Mammary epithelial cell (primary cell): Measurements from ENCODE around the gene HSPA12B.

Experiments
- CTCF ChIP-seq, 2 donors: IDR thresholded peaks in 1 of 2; conservative IDR thresholded peaks in 1 of 2; 2 replicates each; pipeline ENCODE4 v1.5.1; 2011 to 2012; ENCODE audit warnings: inconsistent platforms in 2 of 2, low read length in 2 of 2, mild to moderate bottlenecking in 2 of 2, control low read depth in 1 of 2, low read depth in 1 of 2; ENCODE audit not compliant: insufficient read depth in 1 of 2; ENCODE audit errors: extremely low read depth in 1 of 2
- EZH2 ChIP-seq: IDR thresholded peaks from 2 replicates; pipeline ENCODE4 v1.6.1; 2012; ENCODE audit warnings: low read length, inconsistent platforms, borderline replicate concordance

- no peak for TF ChIP-seq CTCF (conservative IDR thresholded peaks at IDR 0.05 in 1 of 2, IDR thresholded peaks at IDR 0.05 in 1 of 2; ENCODE audit: extremely low read depth in 1 of 2, insufficient read depth in 1 of 2, low read depth in 1 of 2, low read length in 2 of 2)
- no peak for TF ChIP-seq EZH2
Observed at GRCh38 chr20:3686867-3687321, 45.6 kb upstream of the HSPA12B start.
